Hepatocyte (in vitro differentiated cells): ENCODE data around the gene RSPRY1. TPM values are rescaled to one million over a fixed set of nuclear protein-coding genes. Genes with fewer than 3 reads are reported as not detected.

Experiments
- DNase-seq: peaks from one replicate; pipeline ENCODE4 v3.0.0-alpha.2; 2016; ENCODE audit warnings: low spot score
- H2AFZ ChIP-seq: fragments of 200-600 bp; sonication (generic); 2 replicates; pipeline ENCODE4 v1.6.0; 2016; ENCODE audit warnings: antibody characterized with exemption, mild to moderate bottlenecking
- H3K27ac ChIP-seq: fragments of 200-600 bp; sonication (generic); 2 replicates; pipeline ENCODE4 v1.5.1; 2016; ENCODE audit warnings: mild to moderate bottlenecking
- H3K27me3 ChIP-seq: fragments of 200-600 bp; sonication (generic); 2 replicates; pipeline ENCODE4 v1.6.1; 2016
- H3K36me3 ChIP-seq: fragments of 200-600 bp; sonication (generic); replicated peaks from 2 replicates; pipeline ENCODE4 v1.5.1; 2016; ENCODE audit warnings: low read depth; ENCODE audit not compliant: insufficient read depth
- H3K4me1 ChIP-seq: fragments of 200-600 bp; sonication (generic); 2 replicates; pipeline ENCODE4 v1.5.1; 2016; ENCODE audit warnings: mild to moderate bottlenecking, moderate library complexity; ENCODE audit not compliant: insufficient read depth
- H3K4me2 ChIP-seq: fragments of 200-600 bp; sonication (generic); 2 replicates; pipeline ENCODE4 v1.6.0; 2016
- H3K4me3 ChIP-seq: fragments of 200-600 bp; sonication (generic); 2 replicates; pipeline ENCODE4 v1.5.1; 2016; ENCODE audit warnings: mild to moderate bottlenecking
- H3K79me2 ChIP-seq: fragments of 200-600 bp; sonication (generic); 2 replicates; pipeline ENCODE4 v1.6.0; 2017; ENCODE audit warnings: mild to moderate bottlenecking
- H3K9me2 ChIP-seq: fragments of 200-600 bp; sonication (generic); replicated peaks from 2 replicates; pipeline ENCODE4 v1.6.0; 2017; ENCODE audit warnings: mild to moderate bottlenecking; ENCODE audit not compliant: insufficient read depth
- H3K9me3 ChIP-seq: fragments of 200-600 bp; sonication (generic); 2 replicates; pipeline ENCODE4 v1.5.1; 2016; ENCODE audit warnings: low read depth, mild to moderate bottlenecking
- H4K20me1 ChIP-seq: fragments of 200-600 bp; sonication (generic); 2 replicates; pipeline ENCODE4 v1.6.0; 2016; ENCODE audit warnings: mild to moderate bottlenecking; ENCODE audit not compliant: insufficient read depth, poor library complexity, severe bottlenecking
- EZH2 ChIP-seq: fragments of 200-600 bp; sonication (generic); IDR thresholded peaks from 2 replicates; pipeline ENCODE4 v1.6.1; 2016; ENCODE audit warnings: antibody characterized with exemption, mild to moderate bottlenecking, borderline replicate concordance
- EZH2phosphoT487 ChIP-seq: fragments of 200-600 bp; sonication (generic); IDR thresholded peaks from one replicate; pipeline ENCODE4 v1.6.1; 2018; ENCODE audit warnings: antibody characterized with exemption, mild to moderate bottlenecking, low read depth, moderate library complexity; ENCODE audit not compliant: unreplicated experiment, severe bottlenecking
- WGBS: methylation state at CpG from one replicate; pipeline ENCODE4 v1.1.6; 2016; ENCODE audit warnings: low lambda C conversion rate; ENCODE audit errors: missing lambda C conversion rate; 5-methylcytosine and 5-hydroxymethylcytosine counted together
- polyA plus RNA-seq: library from polyadenylated mRNA; unstranded; fragments of >200 nt; fragmentation: Nextera tagmentation; extraction: Ambion mirVana; gene quantifications from 2 replicates; pipeline ENCODE4 v1.2.1, GENCODE V29; 2016
- total RNA-seq: library from RNA; depleted of rRNA; stranded (reverse); fragments of >200 nt; gene quantifications from 2 replicates; pipeline ENCODE4 v1.2.3, GENCODE V29; 2014
- TF ChIP-seq, protein P1 (sequence below): fragments of 200-600 bp; sonication (generic); IDR thresholded peaks from 2 replicates; pipeline ENCODE4 v1.5.1; 2016; ENCODE audit warnings: antibody characterized with exemption, mild to moderate bottlenecking; ENCODE audit not compliant: poor library complexity

The RSPRY1 gene
- total and polyA plus RNA-seq, 2 experiments from 2014 or later: 42.3 to 57.5 TPM

- peak; percentile 19 for DNase-seq
- no peaks in the 10 kb centered on the region for H3K36me3 ChIP-seq
- peaks cover 6% of the 10 kb centered on the region for H3K4me1 ChIP-seq
- WGBS: 77% methylated on average over 5 of the region's 5 CpGs
- TF ChIP-seq EZH2: no peak
- no peak for TF ChIP-seq EZH2phosphoT487
- TF ChIP-seq, protein P1, sequence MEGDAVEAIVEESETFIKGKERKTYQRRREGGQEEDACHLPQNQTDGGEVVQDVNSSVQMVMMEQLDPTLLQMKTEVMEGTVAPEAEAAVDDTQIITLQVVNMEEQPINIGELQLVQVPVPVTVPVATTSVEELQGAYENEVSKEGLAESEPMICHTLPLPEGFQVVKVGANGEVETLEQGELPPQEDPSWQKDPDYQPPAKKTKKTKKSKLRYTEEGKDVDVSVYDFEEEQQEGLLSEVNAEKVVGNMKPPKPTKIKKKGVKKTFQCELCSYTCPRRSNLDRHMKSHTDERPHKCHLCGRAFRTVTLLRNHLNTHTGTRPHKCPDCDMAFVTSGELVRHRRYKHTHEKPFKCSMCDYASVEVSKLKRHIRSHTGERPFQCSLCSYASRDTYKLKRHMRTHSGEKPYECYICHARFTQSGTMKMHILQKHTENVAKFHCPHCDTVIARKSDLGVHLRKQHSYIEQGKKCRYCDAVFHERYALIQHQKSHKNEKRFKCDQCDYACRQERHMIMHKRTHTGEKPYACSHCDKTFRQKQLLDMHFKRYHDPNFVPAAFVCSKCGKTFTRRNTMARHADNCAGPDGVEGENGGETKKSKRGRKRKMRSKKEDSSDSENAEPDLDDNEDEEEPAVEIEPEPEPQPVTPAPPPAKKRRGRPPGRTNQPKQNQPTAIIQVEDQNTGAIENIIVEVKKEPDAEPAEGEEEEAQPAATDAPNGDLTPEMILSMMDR: no peak
- no peak overlapping the region for H3K4me2 ChIP-seq
- no peaks in the 10 kb centered on the region for H3K27me3 ChIP-seq
- no peaks in the 10 kb centered on the region for H3K9me2 ChIP-seq
- H3K79me2 ChIP-seq: peaks cover 45% of the 10 kb centered on the region
- H3K27ac ChIP-seq: peak overlapping the region; percentile 40
- H4K20me1 ChIP-seq: no peaks in the 10 kb centered on the region
- no peak overlapping the region for H3K4me3 ChIP-seq
- H3K9me3 ChIP-seq: no peaks in the 10 kb centered on the region
- H2AFZ ChIP-seq: no peak overlapping the region
These were observed 10.2 kb upstream of the RSPRY1 start for GRCh38 chr16:57175896-57176295.

GRCh38 chr16:57178196-57178595 is 7.9 kb upstream of the RSPRY1 start:
- H3K27me3 ChIP-seq: no peaks in the 10 kb centered on the region
- TF ChIP-seq, protein P1: no peak
- TF ChIP-seq EZH2: no peak
- no peak for TF ChIP-seq EZH2phosphoT487
- no peak overlapping the region for H3K4me2 ChIP-seq
- no peak overlapping the region for H3K4me3 ChIP-seq
- no peaks in the 10 kb centered on the region for H3K9me2 ChIP-seq
- peaks cover 67% of the 10 kb centered on the region for H3K79me2 ChIP-seq
- WGBS: 83% methylated on average over 3 of the region's 3 CpGs
- H4K20me1 ChIP-seq: no peaks in the 10 kb centered on the region
- no peak overlapping the region for H3K27ac ChIP-seq
- DNase-seq: no peak
- H3K36me3 ChIP-seq: no peaks in the 10 kb centered on the region
- H3K9me3 ChIP-seq: no peaks in the 10 kb centered on the region
- H3K4me1 ChIP-seq: peaks cover 6% of the 10 kb centered on the region
- H2AFZ ChIP-seq: no peak overlapping the region

GRCh38 chr16:57178793-57179212 is 7.3 kb upstream of the RSPRY1 start:
- H3K27ac ChIP-seq: peak overlapping the region; percentile 9
- 32% methylated on average over 4 of the region's 4 CpGs for WGBS
- H4K20me1 ChIP-seq: no peaks in the 10 kb centered on the region
- no peaks in the 10 kb centered on the region for H3K36me3 ChIP-seq
- no peaks in the 10 kb centered on the region for H3K9me3 ChIP-seq
- TF ChIP-seq, protein P1: no peak
- TF ChIP-seq EZH2phosphoT487 (no peak), EZH2 (no peak)
- H3K4me1 ChIP-seq: peaks cover 6% of the 10 kb centered on the region
- H3K4me3 ChIP-seq: no peak overlapping the region
- no peak overlapping the region for H2AFZ ChIP-seq
- DNase-seq: no peak
- H3K4me2 ChIP-seq: peak overlapping the region; percentile 3
- H3K27me3 ChIP-seq: no peaks in the 10 kb centered on the region
- peaks cover 73% of the 10 kb centered on the region for H3K79me2 ChIP-seq
- H3K9me2 ChIP-seq: no peaks in the 10 kb centered on the region

GRCh38 chr16:57179215-57179828 is 6.8 kb upstream of the RSPRY1 start:
- Histone ChIP-seq H2AFZ (no peak overlapping the region), H3K4me1 (peaks cover 9% of the 10 kb centered on the region), H3K79me2 (peaks cover 78% of the 10 kb centered on the region), H3K9me2 (no peaks in the 10 kb centered on the region), H3K4me2 (peak overlapping the region; percentile 3), H4K20me1 (no peaks in the 10 kb centered on the region), H3K27me3 (no peaks in the 10 kb centered on the region), H3K27ac (peak overlapping the region; percentile 9), H3K9me3 (no peaks in the 10 kb centered on the region), H3K36me3 (no peaks in the 10 kb centered on the region), H3K4me3 (no peak overlapping the region)
- TF ChIP-seq EZH2phosphoT487: no peak
- TF ChIP-seq EZH2: no peak
- TF ChIP-seq, protein P1: no peak
- DNase-seq: no peak
- WGBS: 54% methylated on average over 3 of the region's 3 CpGs
